Endothelial cell of umbilical vein (primary cell): ENCODE data around the gene CBFB. TPM values are rescaled to one million over a fixed set of nuclear protein-coding genes. Genes with fewer than 3 reads are reported as not detected.

Experiments
- BruUV-seq: library from RNA; stranded (reverse); fragments of 400-500 nt; replicated peaks from 2 replicates; lab custom pipeline; 2021; lab: Mats Ljungman, UMichigan
- CTCF ChIA-PET: fragments of 300-600, 350-600 bp; sonication (Branson Sonifier 250); formaldehyde crosslinking; loops from one replicate; lab custom pipeline; 2021; ENCODE audit warnings: antibody characterized with exemption, inconsistent platforms; lab: Charles Lee
- POLR2A ChIA-PET: fragments of 300-600, 350-600 bp; sonication (Branson Sonifier 250); formaldehyde crosslinking; loops from one replicate; lab custom pipeline; 2021; ENCODE audit warnings: antibody characterized with exemption, inconsistent platforms; lab: Charles Lee
- DNase-seq: peaks from one replicate; pipeline ENCODE4 v3.0.0-alpha.2; 2011; ENCODE audit warnings: low read depth, low spot score
- FAIRE-seq: peaks from 2 replicates; lab custom pipeline; 2011; peaks lifted over from hg19 to GRCh38; lab: Jason Lieb, UNC
- H2AFZ ChIP-seq: 2 replicates; pipeline ENCODE4 v1.6.0; 2012; ENCODE audit warnings: low read depth, low read length, control low read depth, inconsistent platforms
- H3K27ac ChIP-seq: 2 replicates; pipeline ENCODE4 v1.5.1; 2011; ENCODE audit warnings: low read depth, mild to moderate bottlenecking, control low read depth, low read length, moderate library complexity; ENCODE audit not compliant: insufficient read depth
- H3K27me3 ChIP-seq, 2 experiments: 2 replicates each; pipeline versions ENCODE4 v1.6.0 to v1.6.1; 2011; ENCODE audit warnings: low read length in 2 of 2, mixed read lengths in 1 of 2; ENCODE audit not compliant: control insufficient read depth in 2 of 2, insufficient read depth in 2 of 2
- H3K36me3 ChIP-seq, 2 experiments: 2 replicates in 1 of 2; 3 replicates in 1 of 2; pipeline ENCODE4 v1.5.1; 2011; ENCODE audit warnings: low read length in 2 of 2, mild to moderate bottlenecking in 1 of 2, moderate library complexity in 1 of 2; ENCODE audit not compliant: control insufficient read depth in 2 of 2, insufficient read depth in 2 of 2; ENCODE audit errors: extremely low read depth in 1 of 2
- H3K4me1 ChIP-seq: 3 replicates; pipeline ENCODE4 v1.5.1; 2011; ENCODE audit warnings: mild to moderate bottlenecking, low read length; ENCODE audit not compliant: control insufficient read depth, insufficient read depth; ENCODE audit errors: extremely low read depth
- H3K4me2 ChIP-seq: 2 replicates; pipeline ENCODE4 v1.6.1; 2011; ENCODE audit warnings: low read length, control low read depth, mixed read lengths; ENCODE audit not compliant: insufficient read depth
- H3K4me3 ChIP-seq, 3 experiments: fragments of 200-600 bp in 1 of 3; sonication (generic), shearing (Covaris generic) in 1 of 3; replicated peaks in 1 of 3; 2 replicates each; pipeline ENCODE4 v1.5.1; 2011 to 2016; ENCODE audit warnings: control low read depth in 3 of 3, low read length in 3 of 3, mild to moderate bottlenecking in 2 of 3, inconsistent platforms in 1 of 3, low read depth in 1 of 3, moderate library complexity in 1 of 3; ENCODE audit not compliant: insufficient read depth in 1 of 3
- H3K79me2 ChIP-seq: 2 replicates; pipeline ENCODE4 v1.6.0; 2012; ENCODE audit warnings: low read length, inconsistent platforms; ENCODE audit not compliant: control insufficient read depth, insufficient read depth
- H3K9ac ChIP-seq: replicated peaks from 2 replicates; pipeline ENCODE3; 2011; ENCODE audit warnings: low read length, control low read depth; ENCODE audit not compliant: insufficient read depth; ENCODE audit errors: extremely low read depth
- H3K9me1 ChIP-seq: replicated peaks from 3 replicates; pipeline ENCODE4 v1.6.0; 2011; ENCODE audit warnings: mild to moderate bottlenecking, low read length; ENCODE audit not compliant: control insufficient read depth, insufficient read depth; ENCODE audit errors: extremely low read depth
- H3K9me3 ChIP-seq: replicated peaks from 2 replicates; pipeline ENCODE4 v1.5.1; 2012; ENCODE audit warnings: low read length, inconsistent platforms; ENCODE audit not compliant: control insufficient read depth, insufficient read depth
- H4K20me1 ChIP-seq: replicated peaks from 2 replicates; pipeline ENCODE3; 2011; ENCODE audit warnings: mild to moderate bottlenecking, low read length; ENCODE audit not compliant: control insufficient read depth, insufficient read depth; ENCODE audit errors: extremely low read depth
- EZH2 ChIP-seq: IDR thresholded peaks from 2 replicates; pipeline ENCODE4 v1.6.1; 2012; ENCODE audit warnings: borderline replicate concordance, low read depth, mild to moderate bottlenecking, moderate library complexity, low read length, inconsistent platforms; ENCODE audit not compliant: severe bottlenecking
- FOS ChIP-seq: IDR thresholded peaks from 2 replicates; pipeline ENCODE4 v1.6.1; 2011; ENCODE audit warnings: mild to moderate bottlenecking, low read length, moderate library complexity, borderline replicate concordance; ENCODE audit not compliant: insufficient read depth
- GATA2 ChIP-seq: IDR thresholded peaks from 2 replicates; pipeline ENCODE4 v1.7.0; 2011; ENCODE audit warnings: low read depth, mild to moderate bottlenecking, moderate library complexity, mixed read lengths, low read length; ENCODE audit not compliant: insufficient read length, insufficient read depth
- JUN ChIP-seq: IDR thresholded peaks from 2 replicates; pipeline ENCODE4 v1.6.1; 2011; ENCODE audit warnings: borderline replicate concordance, low read depth; ENCODE audit not compliant: insufficient read length, insufficient read depth
- MAX ChIP-seq: IDR thresholded peaks from 2 replicates; pipeline ENCODE4 v1.6.1; 2011; ENCODE audit not compliant: insufficient read depth, insufficient read length
- MYC ChIP-seq: IDR thresholded peaks from one replicate; pipeline ENCODE4 v1.6.1; 2011; ENCODE audit warnings: mild to moderate bottlenecking, low read depth, low read length
- POLR2A ChIP-seq: IDR thresholded peaks from 2 replicates; pipeline ENCODE4 v1.6.1; 2012; ENCODE audit warnings: low read depth, mild to moderate bottlenecking, control low read depth, low read length
- POLR2AphosphoS5 ChIP-seq: IDR thresholded peaks from 2 replicates; pipeline ENCODE4 v1.6.1; 2012; ENCODE audit warnings: low read depth, mild to moderate bottlenecking, control low read depth, low read length, moderate library complexity; ENCODE audit not compliant: insufficient read depth
- dilution Hi-C: fragments of 300-500 bp; cut with MboI; formaldehyde crosslinking; loops from one replicate; pipeline ENCODE4 v1.15.0; 2019; ENCODE audit warnings: low sequenced_read_pairs; ENCODE audit not compliant: extremely low pct_ligation_motif_present
- intact Hi-C: fragments of 100-400 bp; cut with micrococcal nuclease; formaldehyde crosslinking; loops from one replicate; pipeline ENCODE4 v1.10.0; 2022
- polyA plus RNA-seq, 4 experiments: library from polyadenylated mRNA; depleted of rRNA in 3 of 4; stranded (reverse) in 3 of 4; unstranded in 1 of 4; fragments of >200 nt; gene quantifications; 2 replicates each; pipeline versions ENCODE4 v1.2.1 to v1.2.3, GENCODE V29; 2011 to 2012; ENCODE audit warnings: missing spikeins in 1 of 4
- total RNA-seq: library from RNA; stranded (reverse); gene quantifications from 2 replicates; pipeline ENCODE4 v1.2.3, GENCODE V29; 2021
- TF ChIP-seq, protein P1 (sequence below), 2 donors: IDR thresholded peaks; 1 replicate in 1 of 2; 2 replicates in 1 of 2; pipeline ENCODE4 v1.5.1; 2011; ENCODE audit warnings: low read length in 2 of 2, mild to moderate bottlenecking in 2 of 2, moderate library complexity in 2 of 2, control low read depth in 1 of 2, inconsistent platforms in 1 of 2, low read depth in 1 of 2; ENCODE audit not compliant: insufficient read depth in 1 of 2; ENCODE audit errors: extremely low read depth in 1 of 2

Gene CBFB
- total and polyA plus RNA-seq, 2 donors (not counting 3 experiments of a cell fraction or from before 2014, with no cell fraction given): 27.8 to 103 TPM

GRCh38 chr16:67108931-67109406 is 80.0 kb downstream of the CBFB start:
- FAIRE-seq: no peak
- DNase-seq: no peak
- dilution Hi-C loops (no loop called here), intact Hi-C loops (loop anchor here (1.0 kb wide), 1 partner anchor 91 kb away; no protein-coding TSS in a partner anchor)
- Histone ChIP-seq H3K4me2 (peak overlapping the region; percentile 1), H4K20me1 (no peaks in the 10 kb centered on the region), H3K9ac (peak overlapping the region; percentile 1), H3K4me1 (peaks cover 10% of the 10 kb centered on the region), H3K36me3 (no peaks in the 10 kb centered on the region), H3K9me1 (no peaks in the 10 kb centered on the region), H3K4me3 (peak overlapping the region in 1 of 3 experiments; percentile 92), H3K27me3 (no peaks in the 10 kb centered on the region), H3K79me2 (peaks cover 27% of the 10 kb centered on the region), H3K9me3 (no peaks in the 10 kb centered on the region), H3K27ac (no peak overlapping the region), H2AFZ (peak overlapping the region; percentile 34)
- TF ChIP-seq POLR2AphosphoS5: no peak
- no peak for TF ChIP-seq FOS
- TF ChIP-seq EZH2: no peak
- TF ChIP-seq JUN: no peak
- no peak for TF ChIP-seq GATA2
- no peak for TF ChIP-seq MAX
- TF ChIP-seq, protein P1, sequence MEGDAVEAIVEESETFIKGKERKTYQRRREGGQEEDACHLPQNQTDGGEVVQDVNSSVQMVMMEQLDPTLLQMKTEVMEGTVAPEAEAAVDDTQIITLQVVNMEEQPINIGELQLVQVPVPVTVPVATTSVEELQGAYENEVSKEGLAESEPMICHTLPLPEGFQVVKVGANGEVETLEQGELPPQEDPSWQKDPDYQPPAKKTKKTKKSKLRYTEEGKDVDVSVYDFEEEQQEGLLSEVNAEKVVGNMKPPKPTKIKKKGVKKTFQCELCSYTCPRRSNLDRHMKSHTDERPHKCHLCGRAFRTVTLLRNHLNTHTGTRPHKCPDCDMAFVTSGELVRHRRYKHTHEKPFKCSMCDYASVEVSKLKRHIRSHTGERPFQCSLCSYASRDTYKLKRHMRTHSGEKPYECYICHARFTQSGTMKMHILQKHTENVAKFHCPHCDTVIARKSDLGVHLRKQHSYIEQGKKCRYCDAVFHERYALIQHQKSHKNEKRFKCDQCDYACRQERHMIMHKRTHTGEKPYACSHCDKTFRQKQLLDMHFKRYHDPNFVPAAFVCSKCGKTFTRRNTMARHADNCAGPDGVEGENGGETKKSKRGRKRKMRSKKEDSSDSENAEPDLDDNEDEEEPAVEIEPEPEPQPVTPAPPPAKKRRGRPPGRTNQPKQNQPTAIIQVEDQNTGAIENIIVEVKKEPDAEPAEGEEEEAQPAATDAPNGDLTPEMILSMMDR (IDR thresholded peaks at IDR 0.05; ENCODE audit: extremely low read depth in 1 of 2, insufficient read depth in 1 of 2, low read depth in 1 of 2, low read length in 2 of 2): no peak
- no peak for TF ChIP-seq MYC
- TF ChIP-seq POLR2A: no peak
- ChIA-PET POLR2A (no interaction called here), CTCF (no interaction called here)
- BruUV-seq: no TSS peak
